IMR-90 (cell line): ENCODE measurements around the gene ERVK3-1. TPM values are rescaled to one million over a fixed set of nuclear protein-coding genes. Genes with fewer than 3 reads are reported as not detected.
"Not testable (repeated sequence)": the region's sequence is repeated elsewhere in the genome, so short reads cannot be mapped to it uniquely, and the experiment has no call there.

Experiments used
- ATAC-seq: fragments of 200-7000 bp; cut with Tn5 transposase; 2 replicates; pipeline ENCODE4 v1.9.1; 2020; ENCODE audit warnings: low read depth, mild to moderate bottlenecking, moderate library complexity
- BruUV-seq: library from RNA; stranded (reverse); fragments of 400-500 nt; replicated peaks from 2 replicates; lab custom pipeline; 2021; lab: Mats Ljungman, UMichigan
- CTCF ChIA-PET: fragments of 300-600 bp; formaldehyde crosslinking; extraction: SDS; loops from one replicate; lab custom pipeline; 2021; ENCODE audit warnings: antibody characterized with exemption; lab: Yijun Ruan, JAX
- POLR2A ChIA-PET: fragments of 300-600 bp; sonication (Branson Sonifier 250); formaldehyde crosslinking; loops from one replicate; lab custom pipeline; 2022; ENCODE audit warnings: antibody characterized with exemption; ENCODE audit not compliant: unreplicated experiment; lab: Charles Lee
- DNase-seq: peaks from one replicate; pipeline ENCODE4 v3.0.0; 2013
- H2AFZ ChIP-seq: replicated peaks from 2 replicates; pipeline ENCODE3; 2013; ENCODE audit warnings: low read length, mild to moderate bottlenecking; ENCODE audit not compliant: poor library complexity
- H2AK5ac ChIP-seq: 2 replicates; pipeline ENCODE4 v1.6.1; 2013; ENCODE audit warnings: low read depth, low read length, inconsistent platforms
- H2AK9ac ChIP-seq: replicated peaks from 2 replicates; pipeline ENCODE3; 2013; ENCODE audit warnings: mild to moderate bottlenecking, low read depth, low read length, moderate library complexity; ENCODE audit not compliant: poor library complexity
- H2BK120ac ChIP-seq: 2 replicates; pipeline ENCODE4 v1.6.1; 2013; ENCODE audit warnings: low read depth, low read length, inconsistent platforms
- H2BK15ac ChIP-seq: 3 replicates; pipeline ENCODE4 v1.6.1; 2013; ENCODE audit warnings: low read depth, low read length, inconsistent platforms
- H2BK20ac ChIP-seq: 2 replicates; pipeline ENCODE4 v1.6.1; 2013; ENCODE audit warnings: low read depth, mild to moderate bottlenecking, inconsistent platforms, low read length, moderate library complexity
- H2BK5ac ChIP-seq: 2 replicates; pipeline ENCODE4 v1.6.1; 2013; ENCODE audit warnings: mild to moderate bottlenecking, low read depth, low read length, inconsistent platforms; ENCODE audit not compliant: poor library complexity, severe bottlenecking
- H3K14ac ChIP-seq: replicated peaks from 2 replicates; pipeline ENCODE4 v1.6.1; 2013; ENCODE audit warnings: low read depth, low read length, inconsistent platforms
- H3K18ac ChIP-seq: 2 replicates; pipeline ENCODE4 v1.6.1; 2013; ENCODE audit warnings: low read depth, low read length, control low read depth
- H3K23ac ChIP-seq: 2 replicates; pipeline ENCODE4 v1.6.1; 2013; ENCODE audit warnings: low read depth, low read length, inconsistent platforms
- H3K27ac ChIP-seq: 2 replicates; pipeline ENCODE4 v1.5.1; 2013; ENCODE audit warnings: mild to moderate bottlenecking, control low read depth, low read length; ENCODE audit not compliant: insufficient read depth
- H3K27me3 ChIP-seq: 2 replicates; pipeline ENCODE4 v1.6.1; 2013; ENCODE audit warnings: low read length; ENCODE audit not compliant: control insufficient read depth, insufficient read depth
- H3K36me3 ChIP-seq: 2 replicates; pipeline ENCODE4 v1.6.1; 2013; ENCODE audit warnings: low read length, mixed read lengths; ENCODE audit not compliant: control insufficient read depth, insufficient read depth
- H3K4ac ChIP-seq: 2 replicates; pipeline ENCODE4 v1.6.1; 2013; ENCODE audit warnings: low read depth, low read length, inconsistent platforms
- H3K4me1 ChIP-seq: 2 replicates; pipeline ENCODE4 v1.6.1; 2013; ENCODE audit warnings: low read length, mixed read lengths; ENCODE audit not compliant: control insufficient read depth, insufficient read depth
- H3K4me2 ChIP-seq: 2 replicates; pipeline ENCODE4 v1.6.1; 2013; ENCODE audit warnings: low read depth, mild to moderate bottlenecking, control low read depth, low read length, moderate library complexity
- H3K4me3 ChIP-seq: 2 replicates; pipeline ENCODE4 v1.5.1; 2013; ENCODE audit warnings: low read depth, mild to moderate bottlenecking, control low read depth, low read length, moderate library complexity; ENCODE audit not compliant: insufficient read depth
- H3K56ac ChIP-seq: 2 replicates; pipeline ENCODE4 v1.6.1; 2013; ENCODE audit warnings: low read length, inconsistent platforms; ENCODE audit not compliant: insufficient read depth; ENCODE audit errors: extremely low read depth
- H3K79me1 ChIP-seq, 2 experiments: 2 replicates each; pipeline ENCODE4 v1.6.1; 2013; ENCODE audit warnings: low read length in 2 of 2, inconsistent platforms in 1 of 2, low read depth in 1 of 2
- H3K9ac ChIP-seq: 2 replicates; pipeline ENCODE4 v1.6.1; 2013; ENCODE audit warnings: low read depth, low read length, control low read depth
- H3K9me1 ChIP-seq: 2 replicates; pipeline ENCODE4 v1.6.1; 2013; ENCODE audit warnings: low read length, inconsistent platforms; ENCODE audit not compliant: insufficient read depth
- H3K9me3 ChIP-seq: 2 replicates; pipeline ENCODE4 v1.6.1; 2013; ENCODE audit warnings: low read length; ENCODE audit not compliant: control insufficient read depth, insufficient read depth
- H4K20me1 ChIP-seq: 2 replicates; pipeline ENCODE4 v1.6.1; 2013; ENCODE audit warnings: low read length, inconsistent platforms; ENCODE audit not compliant: insufficient read depth
- H4K5ac ChIP-seq: 2 replicates; pipeline ENCODE4 v1.6.1; 2013; ENCODE audit warnings: mild to moderate bottlenecking, low read depth, low read length, control low read depth
- H4K8ac ChIP-seq, 2 experiments: 2 replicates each; pipeline ENCODE4 v1.6.1; 2013; ENCODE audit warnings: low read depth in 2 of 2, low read length in 2 of 2, control low read depth in 1 of 2, inconsistent platforms in 1 of 2
- H4K91ac ChIP-seq: 2 replicates; pipeline ENCODE4 v1.6.1; 2013; ENCODE audit warnings: low read depth, low read length, inconsistent platforms; ENCODE audit not compliant: insufficient read depth
- ELK1 ChIP-seq: fragments of 150-350 bp; IDR thresholded peaks from 2 replicates; pipeline ENCODE4 v1.6.1; 2016; ENCODE audit warnings: low read depth, mild to moderate bottlenecking, low read length, moderate library complexity, borderline replicate concordance
- MAZ ChIP-seq: IDR thresholded peaks from 2 replicates; pipeline ENCODE4 v1.6.1; 2012; ENCODE audit warnings: low read depth, mild to moderate bottlenecking, low read length, improper control_type of control experiment, moderate library complexity, borderline replicate concordance
- NFE2L2 ChIP-seq: fragments of 150-350 bp; IDR thresholded peaks from 2 replicates; pipeline ENCODE4 v1.6.1; 2016; ENCODE audit warnings: low read depth, mild to moderate bottlenecking, low read length
- RAD21 ChIP-seq: IDR thresholded peaks from 2 replicates; pipeline ENCODE4 v1.6.1; 2012; ENCODE audit warnings: low read length, improper control_type of control experiment
- RFX5 ChIP-seq: IDR thresholded peaks from 2 replicates; pipeline ENCODE4 v1.8.0; 2012; ENCODE audit warnings: low read depth, mild to moderate bottlenecking, low read length, moderate library complexity
- USF2 ChIP-seq: fragments of 150-350 bp; IDR thresholded peaks from 2 replicates; pipeline ENCODE4 v1.6.1; 2017; ENCODE audit warnings: mild to moderate bottlenecking, antibody characterized with exemption, low read length, low read depth
- WGBS, 2 experiments: methylation state at CpG; one replicate each; pipeline versions ENCODE4 v1.1.5 to v1.1.7; 2013; ENCODE audit warnings: missing lambda C conversion rate in 2 of 2; ENCODE audit not compliant: insufficient read length in 1 of 2; ENCODE audit errors: extremely low coverage in 2 of 2; 5-methylcytosine and 5-hydroxymethylcytosine counted together
- dilution Hi-C: fragments of 300-500 bp; cut with HindIII; formaldehyde crosslinking; loops from one replicate; pipeline ENCODE4 v1.14.3; 2018; ENCODE audit warnings: low sequenced_read_pairs; ENCODE audit not compliant: unreplicated experiment
- in situ Hi-C: fragments of 300-500 bp; cut with MboI; formaldehyde crosslinking; loops from 3 replicates; pipeline ENCODE4 v1.14.3; 2019; ENCODE audit warnings: low sequenced_read_pairs, inconsistent platforms, mixed read lengths
- intact Hi-C: fragments of 100-400 bp; cut with micrococcal nuclease; formaldehyde crosslinking; loops from 2 replicates; pipeline ENCODE4 v1.10.0; 2022
- polyA plus RNA-seq, 3 experiments: library from polyadenylated mRNA; depleted of rRNA; stranded (reverse); fragments of >200 nt; gene quantifications; 2 replicates each; pipeline ENCODE4 v1.2.3, GENCODE V29; 2012; ENCODE audit warnings: low replicate concordance in 1 of 3
- total RNA-seq: library from RNA; depleted of rRNA; stranded (reverse); fragments of >200 nt; gene quantifications from 2 replicates; pipeline ENCODE4 v1.2.3, GENCODE V29; 2012

ERVK3-1 gene
- total and polyA plus RNA-seq, 2 of the 4 experiments (the other 2 are of a cell fraction): 33.0 to 39.3 TPM

GRCh38 chr19:58307736-58308135 lies 2.6 kb downstream of the ERVK3-1 start:
- H2AFZ ChIP-seq: no peak overlapping the region
- H3K4me3 ChIP-seq: no peak overlapping the region
- H2BK120ac ChIP-seq: no peak overlapping the region
- H4K5ac ChIP-seq: no peak overlapping the region
- in situ Hi-C loops: no loop called here
- H3K9me1 ChIP-seq: 0 out of 2 replicates have a peak, but pooled peaks cover 3% of the 10 kb centered on the region
- ATAC-seq (no peak), DNase-seq (no peak)
- no peak overlapping the region for H2AK9ac ChIP-seq
- dilution Hi-C loops: no loop called here
- no peak overlapping the region for H3K56ac ChIP-seq
- H2BK5ac ChIP-seq: no peak overlapping the region
- no peak overlapping the region for H3K9ac ChIP-seq
- H2BK20ac ChIP-seq: no peak overlapping the region
- H3K27me3 ChIP-seq: no peaks in the 10 kb centered on the region
- no peak overlapping the region for H4K91ac ChIP-seq
- peaks cover 2% of the 10 kb centered on the region; the same call in 1 of the 2 replicates for H3K4me1 ChIP-seq
- no peaks in the 10 kb centered on the region for H3K9me3 ChIP-seq
- intact Hi-C loops: loop anchor here (5.0 kb wide), 1 partner anchor 210 kb away; the partner anchor contains the start of gene ZBTB45
- no peak overlapping the region for H4K8ac ChIP-seq
- no peak overlapping the region for H3K14ac ChIP-seq
- H3K36me3 ChIP-seq: peaks cover 24% of the 10 kb centered on the region
- no peak overlapping the region for H3K18ac ChIP-seq
- H3K4ac ChIP-seq: no peak overlapping the region
- H4K20me1 ChIP-seq: no peaks in the 10 kb centered on the region
- no peak overlapping the region for H2AK5ac ChIP-seq
- H3K23ac ChIP-seq: no peak overlapping the region
- H3K4me2 ChIP-seq: no peak overlapping the region
- CTCF ChIA-PET: no interaction called here
- H3K27ac ChIP-seq: no peak overlapping the region
- no TSS peak for BruUV-seq
- no CpG with 5 or more reads among the region's 4 CpGs for WGBS, 2 experiments
- H2BK15ac ChIP-seq: no peak overlapping the region
- H3K79me1 ChIP-seq: peaks cover 29 to 44% of the 10 kb centered on the region in 2 experiments
- TF ChIP-seq NFE2L2: no peak
- no peak for TF ChIP-seq ELK1
- TF ChIP-seq USF2: no peak
- TF ChIP-seq RFX5: no peak
- TF ChIP-seq RAD21: no peak
- TF ChIP-seq MAZ: no peak
- POLR2A ChIA-PET: no interaction called here

- ATAC-seq, H4K5ac ChIP-seq, H2AK5ac ChIP-seq, H2BK120ac ChIP-seq, H3K23ac ChIP-seq, H3K9ac ChIP-seq, H3K9me3 ChIP-seq, H3K4me3 ChIP-seq, H2AK9ac ChIP-seq, BruUV-seq, in situ Hi-C loops, H3K27me3 ChIP-seq, DNase-seq, CTCF ChIA-PET, H2BK15ac ChIP-seq, dilution Hi-C loops, H3K9me1 ChIP-seq, H3K18ac ChIP-seq, intact Hi-C loops, H2BK20ac ChIP-seq, H4K20me1 ChIP-seq, H3K4me2 ChIP-seq, H3K27ac ChIP-seq, POLR2A ChIA-PET, H4K8ac ChIP-seq, H3K4me1 ChIP-seq, H2AFZ ChIP-seq, H3K4ac ChIP-seq, H3K56ac ChIP-seq, H2BK5ac ChIP-seq, H3K14ac ChIP-seq, H4K91ac ChIP-seq: not testable (repeated sequence)
- Histone ChIP-seq H3K79me1 (peaks cover 30 to 33% of the 10 kb centered on the region in 2 experiments), H3K36me3 (peaks cover 42% of the 10 kb centered on the region)
- WGBS, 2 experiments: no CpG with 5 or more reads among the region's 13 CpGs
Measured at GRCh38 chr19:58310685-58311084, 5.5 kb downstream of the ERVK3-1 start.
